Measurements from ENCODE around the gene MS4A14.
A peak's percentile ranks its signal among the peaks of the same experiment; 100 is the strongest.

The MS4A14 gene

DNA sequence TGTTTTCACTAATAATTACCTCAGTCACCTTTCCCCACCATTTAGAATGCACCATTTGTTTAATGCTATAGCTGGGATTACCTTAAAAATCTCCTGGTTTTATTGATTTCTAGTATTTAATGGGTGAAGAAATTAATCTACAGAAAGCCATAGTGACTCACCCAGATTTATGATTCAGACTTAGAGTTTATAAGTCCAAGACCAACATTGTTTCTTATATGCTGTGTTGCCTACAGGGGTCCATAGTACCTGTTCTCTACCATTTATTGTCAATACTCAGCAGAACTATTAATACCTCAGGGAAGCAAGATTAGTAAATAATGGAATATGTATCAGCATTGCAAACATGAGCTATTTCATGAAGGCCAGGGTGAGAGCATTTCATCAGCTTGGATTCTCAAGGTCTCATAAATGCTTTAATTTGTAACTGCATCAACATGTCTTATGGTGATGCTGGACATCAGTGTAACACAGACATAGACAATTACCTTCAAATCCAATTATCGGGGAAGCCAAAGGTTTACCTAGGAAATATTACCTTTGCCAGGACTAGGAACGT is 25.9 kb upstream of the MS4A14 start:
- TF ChIP-seq, protein P1, sequence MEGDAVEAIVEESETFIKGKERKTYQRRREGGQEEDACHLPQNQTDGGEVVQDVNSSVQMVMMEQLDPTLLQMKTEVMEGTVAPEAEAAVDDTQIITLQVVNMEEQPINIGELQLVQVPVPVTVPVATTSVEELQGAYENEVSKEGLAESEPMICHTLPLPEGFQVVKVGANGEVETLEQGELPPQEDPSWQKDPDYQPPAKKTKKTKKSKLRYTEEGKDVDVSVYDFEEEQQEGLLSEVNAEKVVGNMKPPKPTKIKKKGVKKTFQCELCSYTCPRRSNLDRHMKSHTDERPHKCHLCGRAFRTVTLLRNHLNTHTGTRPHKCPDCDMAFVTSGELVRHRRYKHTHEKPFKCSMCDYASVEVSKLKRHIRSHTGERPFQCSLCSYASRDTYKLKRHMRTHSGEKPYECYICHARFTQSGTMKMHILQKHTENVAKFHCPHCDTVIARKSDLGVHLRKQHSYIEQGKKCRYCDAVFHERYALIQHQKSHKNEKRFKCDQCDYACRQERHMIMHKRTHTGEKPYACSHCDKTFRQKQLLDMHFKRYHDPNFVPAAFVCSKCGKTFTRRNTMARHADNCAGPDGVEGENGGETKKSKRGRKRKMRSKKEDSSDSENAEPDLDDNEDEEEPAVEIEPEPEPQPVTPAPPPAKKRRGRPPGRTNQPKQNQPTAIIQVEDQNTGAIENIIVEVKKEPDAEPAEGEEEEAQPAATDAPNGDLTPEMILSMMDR (IDR thresholded peaks at IDR 0.05; ENCODE audit: low read depth, low read length, missing control alignments) = no peak
- Histone ChIP-seq H3K36me3 (replicated peaks) (no peaks in the 10 kb centered on the region), H3K4me3 (ENCODE audit: low read depth, low read length) (no peak overlapping the region), H3K27me3 (replicated peaks) (no peaks in the 10 kb centered on the region), H3K27ac (no peak overlapping the region)
- DNase-seq = no peak
- in situ Hi-C loops (cut with HindIII; ENCODE audit: low pct_ligation_motif_present, low sequenced_read_pairs) = no loop called here

DNA sequence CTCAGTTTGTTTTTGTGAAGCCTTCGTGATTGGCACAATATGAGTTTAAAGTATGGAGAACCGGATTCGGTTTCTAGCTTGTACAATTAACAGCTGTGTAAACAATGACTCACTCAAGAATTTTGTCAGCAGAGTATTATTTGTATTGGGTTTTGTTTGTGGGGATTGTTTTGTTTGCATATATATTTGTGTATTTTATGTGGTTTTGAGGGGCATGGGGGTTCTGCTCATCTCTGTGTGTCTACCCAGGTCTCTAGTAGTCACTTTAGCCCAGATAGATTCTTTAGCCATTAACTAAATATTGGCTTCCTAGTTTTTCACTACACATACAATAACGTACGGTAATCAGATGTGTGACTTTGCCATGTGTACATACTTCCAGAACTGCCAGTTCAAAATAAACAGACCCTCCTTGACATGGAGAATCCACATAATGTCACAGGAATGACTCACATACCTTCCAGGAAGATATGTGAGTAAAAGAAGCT is 25.4 kb upstream of the MS4A14 start:
- peak; percentile 1 for DNase-seq
- Histone ChIP-seq H3K27ac (no peak overlapping the region), H3K27me3 (replicated peaks) (no peaks in the 10 kb centered on the region), H3K4me3 (ENCODE audit: low read depth, low read length) (no peak overlapping the region), H3K36me3 (replicated peaks) (no peaks in the 10 kb centered on the region)
- TF ChIP-seq, protein P1 (IDR thresholded peaks at IDR 0.05; ENCODE audit: low read depth, low read length, missing control alignments) = no peak
- in situ Hi-C loops (cut with HindIII; ENCODE audit: low pct_ligation_motif_present, low sequenced_read_pairs) = no loop called here

DNA sequence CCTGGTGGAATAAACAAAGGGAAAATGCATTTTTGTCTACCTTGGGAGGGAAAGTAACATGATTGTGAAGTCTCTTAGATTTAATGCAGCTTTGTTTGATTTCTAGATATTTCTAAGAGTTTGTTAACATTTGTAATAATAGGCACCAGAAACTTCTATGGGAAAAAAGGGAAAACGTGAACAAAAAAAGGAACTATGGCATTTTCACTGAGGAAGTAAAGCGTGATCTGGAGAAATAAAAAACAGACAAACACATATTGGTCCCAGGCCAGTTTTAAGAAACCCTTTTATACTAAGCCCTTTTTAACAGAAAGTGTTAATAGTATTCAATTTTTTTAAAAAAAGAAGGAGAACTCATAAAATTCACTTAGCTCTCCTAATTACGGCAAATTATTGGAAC is 24.9 kb upstream of the MS4A14 start:
- H3K4me3 ChIP-seq (ENCODE audit: low read depth, low read length) = no peak overlapping the region
- no peaks in the 10 kb centered on the region for H3K27me3 ChIP-seq (replicated peaks)
- H3K27ac ChIP-seq = no peak overlapping the region
- in situ Hi-C loops (cut with HindIII; ENCODE audit: low pct_ligation_motif_present, low sequenced_read_pairs) = no loop called here
- TF ChIP-seq, protein P1 (IDR thresholded peaks at IDR 0.05; ENCODE audit: low read depth, low read length, missing control alignments) = no peak
- no peak for DNase-seq
- H3K36me3 ChIP-seq (replicated peaks) = no peaks in the 10 kb centered on the region

DNA sequence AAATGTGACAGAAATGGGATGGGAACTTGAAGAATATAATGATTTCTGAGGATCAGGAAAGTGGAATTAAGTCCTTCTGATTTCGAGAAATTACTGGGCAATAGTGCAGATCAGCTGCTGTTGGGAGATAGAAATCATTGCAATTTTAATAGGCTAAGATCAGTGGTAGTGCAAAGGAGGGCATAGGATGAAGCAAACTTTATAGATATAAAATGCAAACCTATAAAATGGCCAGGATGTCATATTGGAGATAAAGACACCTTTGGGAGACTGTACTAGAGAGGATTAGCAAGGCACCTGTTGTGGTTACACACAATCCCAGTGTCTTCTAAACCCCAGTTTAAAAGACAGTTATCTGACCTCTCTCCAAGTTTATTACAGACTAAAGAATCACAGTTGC is 24.4 kb upstream of the MS4A14 start:
- DNase-seq = no peak
- H3K27ac ChIP-seq = no peak overlapping the region
- no peak overlapping the region for H3K4me3 ChIP-seq (ENCODE audit: low read depth, low read length)
- TF ChIP-seq, protein P1 (IDR thresholded peaks at IDR 0.05; ENCODE audit: low read depth, low read length, missing control alignments) = no peak
- H3K27me3 ChIP-seq (replicated peaks) = no peaks in the 10 kb centered on the region
- in situ Hi-C loops (cut with HindIII; ENCODE audit: low pct_ligation_motif_present, low sequenced_read_pairs) = no loop called here
- H3K36me3 ChIP-seq (replicated peaks) = no peaks in the 10 kb centered on the region

DNA sequence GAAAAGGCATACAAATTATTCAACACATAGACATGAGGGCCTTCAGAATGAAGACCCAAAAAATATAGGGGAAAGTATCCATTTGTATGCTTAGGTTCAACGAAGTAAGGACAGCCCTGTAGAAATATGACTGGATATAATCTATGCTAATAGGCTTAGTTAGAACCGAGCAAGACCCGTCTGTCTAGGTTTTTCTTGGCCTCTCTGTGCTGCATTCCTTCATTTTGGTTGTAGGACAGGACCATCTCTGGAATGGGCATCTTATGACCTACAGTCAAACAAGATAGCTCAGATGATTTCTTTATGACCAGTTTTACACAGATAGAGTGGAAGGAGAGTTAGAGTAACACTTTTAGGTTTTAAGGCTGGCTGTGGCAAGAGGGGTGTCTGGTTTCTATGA is 23.5 kb upstream of the MS4A14 start:
- no peaks in the 10 kb centered on the region for H3K27me3 ChIP-seq (replicated peaks)
- no peak overlapping the region for H3K4me3 ChIP-seq (ENCODE audit: low read depth, low read length)
- in situ Hi-C loops (cut with HindIII; ENCODE audit: low pct_ligation_motif_present, low sequenced_read_pairs) = no loop called here
- H3K27ac ChIP-seq = no peak overlapping the region
- H3K36me3 ChIP-seq (replicated peaks) = no peaks in the 10 kb centered on the region
- DNase-seq = no peak
- TF ChIP-seq, protein P1 (IDR thresholded peaks at IDR 0.05; ENCODE audit: low read depth, low read length, missing control alignments) = no peak

DNA sequence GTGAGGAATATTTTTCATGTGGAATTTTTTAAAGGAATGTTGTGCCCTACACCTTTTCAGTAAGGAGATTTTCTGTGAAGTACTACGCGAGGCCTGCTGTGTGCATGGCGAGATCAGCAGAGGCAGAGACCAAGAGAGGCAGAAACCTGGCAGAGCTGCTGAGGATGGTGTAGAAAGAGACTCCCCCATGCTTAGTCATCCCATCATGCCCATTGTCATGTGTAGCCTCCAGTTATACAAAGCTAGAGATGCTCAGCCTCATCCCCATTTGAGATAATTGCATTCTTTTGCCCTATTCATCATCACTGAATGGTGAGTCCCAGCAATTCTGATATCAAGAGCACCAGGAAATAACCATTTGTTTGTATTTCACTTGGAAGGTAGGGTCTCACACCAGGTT is 20.9 kb upstream of the MS4A14 start:
- DNase-seq = no peak
- in situ Hi-C loops (cut with HindIII; ENCODE audit: low pct_ligation_motif_present, low sequenced_read_pairs) = no loop called here
- TF ChIP-seq, protein P1 (IDR thresholded peaks at IDR 0.05; ENCODE audit: low read depth, low read length, missing control alignments) = no peak
- Histone ChIP-seq H3K27me3 (replicated peaks) (no peaks in the 10 kb centered on the region), H3K36me3 (replicated peaks) (no peaks in the 10 kb centered on the region), H3K27ac (no peak overlapping the region), H3K4me3 (ENCODE audit: low read depth, low read length) (no peak overlapping the region)
